Measurements from ENCODE around the gene KCNJ1.

The KCNJ1 gene

GRCh38 chr11:128825050-128825784, 41.9 kb downstream of the KCNJ1 start:
- peaks cover 8% of the 10 kb centered on the region for H3K4me1 ChIP-seq (ENCODE audit: low read depth, poor library complexity, severe bottlenecking)
- H3K4me3 ChIP-seq (IDR thresholded peaks at IDR 0.05; ENCODE audit: insufficient read depth, low read depth, low read length): no peak overlapping the region
- no peaks in the 10 kb centered on the region for H3K79me2 ChIP-seq (ENCODE audit: insufficient read depth, low read depth)
- H2AFZ ChIP-seq (ENCODE audit: low read depth): no peak overlapping the region
- no peak overlapping the region for H3K4me2 ChIP-seq
- no peaks in the 10 kb centered on the region for H4K20me1 ChIP-seq (ENCODE audit: insufficient read depth)
- no peaks in the 10 kb centered on the region for H3K36me3 ChIP-seq (ENCODE audit: insufficient read depth)
- no peak for TF ChIP-seq CTCF (conservative IDR thresholded peaks at IDR 0.05; ENCODE audit: low read depth, low read length)
- H3K27ac ChIP-seq: no peak overlapping the region
- H3K27me3 ChIP-seq (ENCODE audit: insufficient read depth, low read depth): no peaks in the 10 kb centered on the region
- H3K9ac ChIP-seq: no peak overlapping the region

- Histone ChIP-seq H3K4me3 (IDR thresholded peaks at IDR 0.05; ENCODE audit: insufficient read depth, low read depth, low read length) (no peak overlapping the region), H3K79me2 (ENCODE audit: insufficient read depth, low read depth) (no peaks in the 10 kb centered on the region), H2AFZ (ENCODE audit: low read depth) (no peak overlapping the region), H3K27me3 (ENCODE audit: insufficient read depth, low read depth) (no peaks in the 10 kb centered on the region), H3K4me1 (ENCODE audit: low read depth, poor library complexity, severe bottlenecking) (peaks cover 2% of the 10 kb centered on the region), H3K9ac (no peak overlapping the region), H3K4me2 (no peak overlapping the region), H3K36me3 (ENCODE audit: insufficient read depth) (no peaks in the 10 kb centered on the region), H3K27ac (no peak overlapping the region), H4K20me1 (ENCODE audit: insufficient read depth) (no peaks in the 10 kb centered on the region)
- no peak for TF ChIP-seq CTCF (conservative IDR thresholded peaks at IDR 0.05; ENCODE audit: low read depth, low read length)
These were observed 42.7 kb downstream of the KCNJ1 start for GRCh38 chr11:128824191-128825049.

GRCh38 chr11:128823753-128824152, 43.3 kb downstream of the KCNJ1 start:
- Histone ChIP-seq H3K4me1 (ENCODE audit: low read depth, poor library complexity, severe bottlenecking) (no peaks in the 10 kb centered on the region), H3K4me2 (no peak overlapping the region), H3K79me2 (ENCODE audit: insufficient read depth, low read depth) (no peaks in the 10 kb centered on the region), H4K20me1 (ENCODE audit: insufficient read depth) (no peaks in the 10 kb centered on the region), H3K36me3 (ENCODE audit: insufficient read depth) (no peaks in the 10 kb centered on the region), H2AFZ (ENCODE audit: low read depth) (no peak overlapping the region), H3K9ac (no peak overlapping the region), H3K27ac (no peak overlapping the region), H3K27me3 (ENCODE audit: insufficient read depth, low read depth) (no peaks in the 10 kb centered on the region), H3K4me3 (IDR thresholded peaks at IDR 0.05; ENCODE audit: insufficient read depth, low read depth, low read length) (no peak overlapping the region)
- no peak for TF ChIP-seq CTCF (conservative IDR thresholded peaks at IDR 0.05; ENCODE audit: low read depth, low read length)

GRCh38 chr11:128822130-128822529, 45.0 kb downstream of the KCNJ1 start:
- Histone ChIP-seq H4K20me1 (ENCODE audit: insufficient read depth) (no peaks in the 10 kb centered on the region), H3K27me3 (ENCODE audit: insufficient read depth, low read depth) (no peaks in the 10 kb centered on the region), H2AFZ (ENCODE audit: low read depth) (no peak overlapping the region), H3K4me2 (no peak overlapping the region), H3K36me3 (ENCODE audit: insufficient read depth) (no peaks in the 10 kb centered on the region), H3K4me3 (IDR thresholded peaks at IDR 0.05; ENCODE audit: insufficient read depth, low read depth, low read length) (no peak overlapping the region), H3K9ac (no peak overlapping the region), H3K27ac (no peak overlapping the region), H3K4me1 (ENCODE audit: low read depth, poor library complexity, severe bottlenecking) (no peaks in the 10 kb centered on the region), H3K79me2 (ENCODE audit: insufficient read depth, low read depth) (no peaks in the 10 kb centered on the region)
- TF ChIP-seq CTCF (conservative IDR thresholded peaks at IDR 0.05; ENCODE audit: low read depth, low read length): no peak
